ENCODE results near the gene SERPINC1. TPM values are rescaled to one million over a fixed set of nuclear protein-coding genes. Genes with fewer than 3 reads are reported as not detected.

The SERPINC1 gene
- total RNA-seq, 2 experiments from 2014 or later = not detected

Other genes with a start within 250 kb of the SERPINC1 start
- under 1 TPM in 1 of 2 experiments, not detected in 1; 0.28 TPM for gene ANKRD45, start 247.5 kb downstream of the SERPINC1 start, total RNA-seq
- 10 to 100 TPM; 27.7 to 28.0 TPM for gene KLHL20, start 202.3 kb downstream of the SERPINC1 start, total RNA-seq
- gene DARS2, start 92.7 kb downstream of the SERPINC1 start, total RNA-seq = 10 to 100 TPM; 21.6 to 22.5 TPM
- gene CENPL, start 92.4 kb downstream of the SERPINC1 start, total RNA-seq = 10 to 100 TPM; 33.9 to 34.0 TPM
- gene GAS5, start 49.3 kb downstream of the SERPINC1 start, total RNA-seq = 100 to 1,000 TPM; 421 to 434 TPM
- 10 to 100 TPM; 16.2 to 16.4 TPM for gene ZBTB37, start 48.9 kb downstream of the SERPINC1 start, total RNA-seq
- gene RC3H1, start 105.0 kb upstream of the SERPINC1 start, total RNA-seq = 10 to 100 TPM; 37.2 to 41.7 TPM
- gene RABGAP1L, start 242.2 kb upstream of the SERPINC1 start, total RNA-seq = 10 to 100 TPM; 64.8 to 69.9 TPM